IPS DF 4.7 (cell line): ENCODE results near the gene BPIFB6.

ENCODE experiments used
- DNase-seq: peaks from one replicate; pipeline ENCODE4 v3.0.0-alpha.2; 2013; ENCODE audit warnings: low spot score; ENCODE audit errors: extremely low read depth

Gene BPIFB6

GRCh38 chr20:33015700-33016580 lies 15.5 kb upstream of the BPIFB6 start:
- DNase-seq, result no peak

GRCh38 chr20:33016581-33017109 lies 14.8 kb upstream of the BPIFB6 start:
- DNase-seq, result no peak

DNA sequence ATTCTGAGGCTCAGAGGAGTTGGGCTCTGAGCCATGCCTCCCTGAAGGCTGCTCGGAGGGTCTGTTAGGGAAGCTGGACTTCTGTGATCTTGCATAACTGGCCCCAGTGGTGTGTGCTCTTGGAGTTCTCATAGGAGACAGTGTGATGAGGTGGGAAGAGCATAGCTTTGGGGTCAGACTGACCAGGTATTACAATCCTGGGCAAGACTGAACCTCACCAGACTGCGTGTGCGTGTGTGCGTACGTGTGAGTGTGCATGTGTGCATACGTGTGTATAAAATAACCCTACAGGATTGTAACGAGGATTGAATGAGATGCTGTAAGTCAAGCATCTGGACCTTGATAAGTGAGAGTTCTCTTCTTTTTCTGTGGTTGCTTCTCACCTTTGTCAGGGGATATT lies 13.9 kb upstream of the BPIFB6 start:
- DNase-seq, result no peak

GRCh38 chr20:33018169-33018931 lies 13.1 kb upstream of the BPIFB6 start:
- DNase-seq, result no peak

- no peak for DNase-seq
Measured at GRCh38 chr20:33019465-33020277, 11.8 kb upstream of the BPIFB6 start.

DNA sequence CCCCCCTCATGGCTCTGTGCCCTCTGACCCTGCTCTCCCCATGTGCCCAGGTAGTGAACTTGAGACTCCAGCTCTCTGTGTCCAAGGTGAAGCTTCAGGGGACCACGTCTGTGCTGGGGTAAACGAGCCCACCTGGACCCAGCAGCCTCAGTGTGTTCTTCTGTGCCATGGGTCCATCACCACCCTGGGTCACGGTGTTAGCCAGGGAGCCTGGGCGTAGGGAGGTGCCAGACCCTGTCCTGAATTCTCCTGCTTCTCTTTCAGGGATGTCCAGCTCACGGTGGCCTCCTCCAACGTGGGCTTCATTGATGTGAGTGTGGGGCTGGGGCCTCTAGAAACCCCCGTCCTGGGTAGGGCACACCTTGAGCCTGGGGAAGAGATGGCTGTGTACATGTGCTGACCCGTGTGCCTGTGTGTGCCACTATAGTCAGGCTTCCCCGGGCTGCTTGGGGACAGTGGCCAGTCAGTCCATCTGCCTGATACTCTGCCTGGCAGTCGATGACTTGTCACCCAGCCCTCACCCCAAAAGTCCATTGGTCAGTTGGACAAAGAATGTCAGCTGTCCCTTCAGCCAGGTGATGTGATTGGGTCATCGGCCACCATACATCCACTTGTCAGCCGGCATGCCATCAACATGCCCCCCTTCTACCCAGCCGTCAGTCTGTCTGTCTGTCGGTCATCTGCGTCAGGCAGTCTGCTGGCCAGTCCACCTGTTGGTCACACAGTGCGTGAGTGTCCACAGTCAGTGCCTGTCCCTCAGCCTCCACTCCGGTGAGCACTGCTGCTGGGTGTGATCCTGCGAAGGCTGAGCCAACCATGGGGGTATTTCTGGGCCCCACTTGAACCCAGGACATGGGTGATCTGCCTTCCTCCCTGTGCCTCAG lies 10.9 kb upstream of the BPIFB6 start:
- no peak for DNase-seq

DNA sequence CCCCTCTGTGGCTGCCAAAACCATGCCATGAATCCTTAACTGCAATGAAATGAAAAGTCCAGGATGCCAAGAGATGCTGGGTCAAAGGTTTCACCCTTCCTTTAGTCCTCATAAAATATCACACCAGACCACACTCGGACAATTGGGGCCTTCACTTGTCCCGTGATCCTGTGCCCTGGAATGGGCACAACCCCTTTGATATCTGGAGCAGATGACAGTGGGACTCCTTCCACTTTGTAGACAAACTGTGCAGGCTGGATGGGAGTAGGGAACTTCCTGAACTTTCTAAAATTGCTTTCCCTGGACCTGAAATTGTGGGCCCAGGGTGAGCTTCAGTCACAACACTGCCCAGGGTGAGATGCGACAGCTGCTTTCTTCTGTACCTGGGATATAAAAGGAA lies 9.6 kb upstream of the BPIFB6 start:
- no peak for DNase-seq

- no peak for DNase-seq
Measured at GRCh38 chr20:33022289-33022688, 9.2 kb upstream of the BPIFB6 start.

GRCh38 chr20:33022694-33023438 lies 8.6 kb upstream of the BPIFB6 start:
- DNase-seq, result no peak

- DNase-seq, result no peak
Measured at GRCh38 chr20:33023439-33024242, 7.8 kb upstream of the BPIFB6 start.

GRCh38 chr20:33024243-33024560 lies 7.2 kb upstream of the BPIFB6 start:
- DNase-seq, result no peak

- DNase-seq, result no peak
Measured at GRCh38 chr20:33024609-33025317, 6.7 kb upstream of the BPIFB6 start.

- DNase-seq, result no peak
Measured at GRCh38 chr20:33025318-33025876, 6.1 kb upstream of the BPIFB6 start.

DNA sequence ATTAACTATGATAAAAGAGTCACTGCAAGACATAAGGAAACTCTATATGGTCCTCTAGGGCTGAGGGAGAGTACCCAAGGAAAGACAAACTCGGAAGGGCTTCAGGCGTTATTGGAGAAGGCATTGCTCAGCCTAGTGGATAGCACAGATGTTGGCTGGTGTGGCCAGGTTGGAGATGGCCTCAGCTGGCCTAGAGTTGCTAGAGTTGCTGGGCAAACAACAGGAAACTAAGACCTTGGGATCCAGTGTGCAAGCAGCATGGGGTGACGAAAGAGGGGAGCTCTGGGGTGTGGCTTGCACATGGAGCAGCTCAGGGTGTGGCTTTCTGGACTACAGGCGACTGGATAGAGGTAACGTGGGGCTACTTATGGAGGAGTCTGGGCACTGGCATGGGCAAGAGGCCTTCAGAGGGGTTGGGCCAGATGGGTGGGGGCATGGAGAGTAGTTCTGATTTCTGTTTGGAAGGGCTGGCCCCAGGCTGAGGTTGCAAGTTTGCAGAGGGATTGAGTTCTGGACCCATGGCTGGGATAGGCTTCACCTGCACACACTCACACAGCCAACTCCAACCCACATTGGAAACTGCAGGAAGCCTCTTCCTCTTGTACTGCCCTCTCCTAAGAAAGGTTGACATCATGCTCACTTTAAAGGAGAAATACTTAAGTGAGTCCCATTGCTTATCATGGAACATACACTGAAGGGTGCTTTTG lies 5.2 kb upstream of the BPIFB6 start:
- no peak for DNase-seq

DNA sequence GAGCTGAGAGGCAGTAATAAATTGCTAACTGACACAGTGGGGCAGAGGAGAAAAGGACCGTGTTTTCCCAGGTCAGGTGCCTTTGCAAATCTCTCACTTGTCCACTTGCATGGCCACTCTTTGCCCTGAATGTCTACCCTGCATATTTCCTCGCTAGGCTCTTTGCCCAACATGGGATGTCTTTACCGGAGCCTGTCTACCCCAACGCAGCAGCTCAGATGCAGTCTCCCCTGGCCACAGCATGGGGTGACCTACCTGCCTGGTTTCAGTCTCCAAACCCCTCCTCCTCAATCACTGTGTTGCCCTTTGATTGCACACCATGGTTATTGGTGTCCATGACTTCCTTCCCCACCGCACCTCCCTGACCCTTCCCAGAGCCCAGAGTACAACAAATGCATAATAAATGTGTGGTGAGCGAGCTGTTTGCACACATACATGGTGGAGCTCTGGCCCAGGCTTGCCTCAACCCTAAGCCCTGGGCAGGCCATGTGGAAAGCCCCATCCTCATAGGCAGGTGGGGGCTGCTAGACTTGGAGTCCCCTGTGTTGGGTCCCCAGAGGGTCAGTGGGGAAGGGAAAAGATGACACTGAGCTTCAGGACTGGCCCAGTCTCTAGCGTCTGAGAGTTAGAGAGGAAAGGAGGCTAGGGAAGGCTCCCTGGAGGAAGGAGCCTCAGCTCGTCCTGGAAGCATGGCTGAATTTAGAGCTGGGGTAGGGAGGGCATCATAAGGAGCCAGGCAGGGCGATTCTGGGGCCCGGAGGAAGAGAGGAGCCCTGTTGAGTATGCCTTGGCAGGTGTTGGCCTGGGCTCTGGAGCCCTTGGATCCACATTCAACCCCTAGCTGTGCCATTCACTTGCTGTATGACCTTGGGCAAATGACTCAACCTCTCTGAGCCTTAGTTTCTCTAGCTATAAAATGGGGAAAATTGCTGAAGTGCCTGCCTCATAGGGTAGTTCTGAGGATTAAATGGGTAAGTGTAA lies 4.4 kb upstream of the BPIFB6 start:
- DNase-seq, result no peak
